Measurements from ENCODE around the gene GALC.

- TF ChIP-seq CTCF (conservative IDR thresholded peaks at IDR 0.05; ENCODE audit: low read depth, low read length) = peak; percentile 87
- TF ChIP-seq EZH2phosphoT487 (IDR thresholded peaks at IDR 0.05; ENCODE audit: borderline replicate concordance, low read length) = no peak
Measured at GRCh38 chr14:87896393-87897380, 96.3 kb downstream of the GALC start.

Measured in PC-3 (cell line).